Activated CD4-positive, alpha-beta T cell treated with anti-CD3 and anti-CD28 coated beads for 24 hours (primary cell): ENCODE measurements around the gene OPRL1.
"Not testable (repeated sequence)": the region's sequence is repeated elsewhere in the genome, so short reads cannot be mapped to it uniquely, and the experiment has no call there.

Experiments used
- DNase-seq, 2 donors: peaks; one replicate each; pipeline ENCODE4 v3.0.0-alpha.2; 2020; ENCODE audit warnings: low read depth in 2 of 2

Gene OPRL1

DNA sequence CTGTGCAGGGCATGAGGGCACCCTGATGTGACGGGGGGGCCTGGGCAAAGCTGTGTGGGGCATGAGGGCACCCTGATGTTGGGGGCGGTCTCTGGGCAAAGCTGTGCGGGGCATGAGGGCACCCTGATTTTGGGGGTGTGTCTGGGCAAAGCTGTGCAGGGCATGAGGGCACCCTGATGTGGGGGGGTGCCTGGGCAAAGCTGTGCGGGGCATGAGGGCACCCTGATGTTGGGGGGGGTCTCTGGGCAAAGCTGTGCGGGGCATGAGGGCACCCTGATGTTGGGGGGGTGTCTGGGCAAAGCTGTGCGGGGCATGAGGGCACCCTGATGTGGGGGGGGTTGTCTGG, 37.5 kb downstream of the OPRL1 start:
- DNase-seq: not testable (repeated sequence)

DNA sequence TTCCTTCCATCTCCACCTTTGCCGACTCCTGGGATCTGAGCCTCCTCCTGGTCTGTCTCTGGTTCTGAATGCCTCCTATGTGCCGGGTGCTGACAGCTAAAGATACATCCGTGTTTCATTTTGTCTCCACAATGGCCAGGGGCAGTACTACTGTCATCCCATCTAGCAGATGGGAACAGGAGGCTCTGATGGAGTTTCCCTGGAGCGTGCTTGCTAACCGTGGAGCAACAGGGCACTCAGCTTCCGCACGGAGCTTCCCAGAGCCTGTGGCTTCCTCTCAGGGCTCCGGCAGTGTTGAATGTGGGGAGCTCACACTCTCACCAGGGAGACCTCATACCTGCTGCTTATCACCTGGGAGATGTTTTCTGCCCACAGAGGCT, 39.4 kb downstream of the OPRL1 start:
- no peak for DNase-seq

DNA sequence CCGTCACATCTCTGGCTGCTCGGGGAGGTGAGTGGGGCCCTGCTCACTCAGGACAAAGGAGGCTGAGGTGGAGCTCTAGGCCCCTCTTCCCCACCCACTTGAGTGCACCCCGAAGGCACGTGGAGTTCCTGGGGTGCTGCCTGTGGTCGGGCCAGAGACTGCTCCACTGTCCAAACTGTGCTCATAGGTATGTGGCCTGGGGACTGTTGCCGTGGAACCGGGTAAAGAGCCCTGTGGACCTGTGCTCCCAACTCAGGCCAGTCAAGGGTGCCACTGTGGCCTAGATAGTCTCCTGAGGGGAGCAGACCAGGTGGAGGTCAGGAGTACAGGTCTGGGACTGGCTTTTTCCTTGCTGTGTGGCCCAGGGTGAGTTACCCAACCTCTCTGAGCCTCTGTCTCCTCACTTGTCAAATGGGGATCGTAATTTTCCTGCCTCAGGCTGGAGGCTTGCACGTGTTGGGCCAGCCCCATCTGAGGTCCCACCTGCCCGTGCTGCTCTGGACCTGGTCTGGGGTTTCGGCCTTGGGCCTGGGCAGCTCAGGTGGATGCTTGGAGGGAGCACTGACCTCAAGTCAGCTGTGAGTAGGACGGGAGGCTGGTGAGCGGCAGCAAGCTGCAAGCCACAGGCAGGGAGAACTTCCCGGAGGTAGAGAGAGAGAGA, 39.9 kb downstream of the OPRL1 start:
- no peak for DNase-seq

DNA sequence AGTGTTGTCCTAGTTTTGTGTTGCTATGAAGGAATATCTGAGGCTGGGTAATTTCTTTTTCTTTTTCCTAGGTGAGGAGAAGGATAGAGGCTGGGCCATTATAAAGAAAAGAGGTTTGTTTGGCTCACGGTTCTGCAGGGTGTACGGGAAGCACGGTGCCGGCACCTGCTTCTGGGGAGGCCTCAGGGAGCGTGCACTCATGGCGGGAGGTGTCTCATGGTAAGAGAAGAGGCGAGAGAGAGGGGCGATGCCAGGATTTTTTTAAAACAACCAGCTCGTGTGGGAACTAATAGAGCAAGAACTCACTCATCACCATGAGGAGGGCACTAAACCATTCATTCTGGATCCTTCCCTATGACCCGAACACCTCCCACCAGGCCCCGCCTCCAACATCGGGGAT, 41.7 kb downstream of the OPRL1 start:
- no peak for DNase-seq

DNA sequence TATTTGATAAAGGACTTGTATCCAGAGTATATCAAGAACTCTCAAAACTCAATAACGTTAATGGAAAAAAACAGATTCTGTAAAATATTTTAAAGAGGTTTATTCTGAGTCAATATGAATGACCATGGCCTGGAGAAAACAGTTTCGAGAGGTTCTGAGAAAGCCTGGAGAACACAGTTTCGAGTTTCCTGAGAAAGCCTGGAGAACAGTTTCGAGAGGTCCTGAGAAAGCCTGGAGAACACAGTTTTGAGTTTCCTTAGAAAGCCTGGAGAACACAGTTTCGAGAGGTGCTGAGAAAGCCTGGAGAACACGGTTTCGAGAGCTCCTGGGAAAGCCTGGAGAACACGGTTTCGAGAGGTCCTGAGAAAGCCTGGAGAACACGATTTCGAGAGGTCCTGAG, 43.0 kb downstream of the OPRL1 start:
- not testable (repeated sequence) for DNase-seq

DNA sequence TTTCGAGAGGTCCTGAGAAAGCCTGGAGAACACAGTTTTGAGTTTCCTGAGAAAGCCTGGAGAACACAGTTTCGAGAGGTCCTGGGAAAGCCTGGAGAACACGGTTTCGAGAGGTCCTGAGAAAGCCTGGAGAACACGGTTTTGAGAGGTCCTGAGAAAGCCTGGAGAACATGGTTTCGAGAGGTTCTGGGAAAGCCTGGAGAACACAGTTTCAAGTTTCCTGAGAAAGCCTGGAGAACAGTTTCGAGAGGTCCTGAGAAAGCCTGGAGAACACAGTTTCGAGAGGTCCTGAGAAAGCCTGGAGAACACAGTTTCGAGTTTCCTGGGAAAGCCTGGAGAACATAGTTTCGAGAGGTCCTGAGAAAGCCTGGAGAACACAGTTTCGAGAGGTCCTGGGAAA, 43.6 kb downstream of the OPRL1 start:
- DNase-seq: not testable (repeated sequence)

DNA sequence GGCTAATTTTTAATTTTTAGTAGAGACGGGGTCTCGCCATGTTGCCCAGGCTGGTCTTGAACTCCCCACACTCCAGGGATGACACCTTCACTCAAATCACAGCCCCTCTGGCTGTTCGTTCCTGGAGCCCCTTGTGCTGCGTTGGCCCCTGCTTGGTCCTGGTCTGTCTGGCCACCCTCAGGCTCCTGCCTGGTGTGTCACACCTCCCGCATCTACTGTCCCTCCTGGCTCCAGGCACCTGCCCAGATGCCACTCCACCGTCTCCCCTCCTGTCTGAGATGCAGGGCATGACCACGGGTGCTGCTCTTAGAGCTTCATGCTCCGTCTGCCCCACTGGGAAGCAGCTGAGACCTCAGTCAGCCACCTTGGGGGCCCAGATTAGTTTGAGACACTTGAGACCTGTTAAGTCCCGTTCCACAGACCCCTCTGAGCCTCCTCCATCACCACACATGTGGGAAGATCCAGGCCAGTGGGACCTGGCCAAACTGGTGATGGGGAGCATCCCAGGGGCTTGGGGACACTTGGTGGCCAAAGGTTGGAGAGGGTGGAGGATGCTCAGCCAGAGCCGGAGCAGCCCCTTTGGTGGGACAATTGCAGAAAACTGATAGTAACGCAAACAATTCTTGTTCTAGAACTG, 49.4 kb downstream of the OPRL1 start:
- no peak for DNase-seq

DNA sequence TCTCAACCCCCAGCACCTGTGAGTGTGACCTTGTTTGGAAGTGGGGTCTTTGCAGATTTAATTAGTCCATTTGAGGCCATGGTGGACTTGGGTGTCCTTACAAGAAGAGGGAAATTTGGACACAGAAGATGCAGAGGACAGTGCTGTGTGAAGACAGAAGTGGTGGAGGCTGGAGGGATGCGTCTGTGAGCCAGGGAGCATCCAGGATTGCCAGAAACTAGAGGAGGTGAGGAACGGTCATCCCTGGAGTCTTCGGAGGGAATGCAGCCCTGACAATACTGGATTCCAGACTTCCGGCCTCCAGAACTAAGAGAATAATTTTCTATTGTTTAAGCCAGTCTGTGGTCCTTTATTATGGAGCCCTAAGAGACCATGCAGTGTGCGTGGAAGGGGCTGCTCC, 50.4 kb downstream of the OPRL1 start:
- no peak for DNase-seq

DNA sequence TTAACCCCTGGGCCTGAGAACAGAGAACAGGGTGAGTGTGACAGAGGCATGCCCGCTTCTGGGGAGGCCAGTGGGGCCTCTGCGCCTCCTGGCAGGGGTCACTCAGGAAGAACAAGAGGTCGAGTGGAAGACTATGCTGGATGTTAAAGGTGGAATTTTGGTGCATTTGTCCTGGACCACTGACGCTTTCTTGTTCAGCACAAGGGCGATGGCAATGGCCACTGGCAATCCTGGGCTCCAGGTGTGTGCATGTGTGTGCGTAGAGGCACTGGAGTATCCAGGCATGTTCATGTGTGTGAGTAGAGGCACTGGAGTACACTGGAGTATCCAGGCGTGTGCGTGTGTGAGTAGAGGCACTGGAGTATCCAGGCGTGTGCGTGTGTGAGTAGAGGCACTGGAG, 51.0 kb downstream of the OPRL1 start:
- no peak for DNase-seq

DNA sequence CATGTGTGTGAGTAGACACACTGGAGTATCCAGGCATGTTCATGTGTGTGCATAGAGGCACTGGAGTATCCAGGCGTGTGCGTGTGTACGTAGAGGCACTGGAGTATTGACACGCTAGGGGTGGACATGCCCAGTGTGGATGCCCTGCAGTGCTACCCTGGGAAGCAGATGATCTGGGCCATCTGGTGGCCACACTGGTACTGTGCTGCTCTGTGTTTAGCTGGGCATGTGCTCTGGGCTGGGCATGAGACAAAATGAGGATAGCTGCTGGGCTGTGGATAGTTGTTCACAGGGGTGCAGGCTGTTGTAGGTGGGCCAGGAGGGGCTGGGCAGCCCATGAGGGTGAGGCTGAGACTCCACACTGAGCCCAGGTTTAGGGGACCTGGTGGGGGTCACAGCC, 51.5 kb downstream of the OPRL1 start:
- no peak for DNase-seq

DNA sequence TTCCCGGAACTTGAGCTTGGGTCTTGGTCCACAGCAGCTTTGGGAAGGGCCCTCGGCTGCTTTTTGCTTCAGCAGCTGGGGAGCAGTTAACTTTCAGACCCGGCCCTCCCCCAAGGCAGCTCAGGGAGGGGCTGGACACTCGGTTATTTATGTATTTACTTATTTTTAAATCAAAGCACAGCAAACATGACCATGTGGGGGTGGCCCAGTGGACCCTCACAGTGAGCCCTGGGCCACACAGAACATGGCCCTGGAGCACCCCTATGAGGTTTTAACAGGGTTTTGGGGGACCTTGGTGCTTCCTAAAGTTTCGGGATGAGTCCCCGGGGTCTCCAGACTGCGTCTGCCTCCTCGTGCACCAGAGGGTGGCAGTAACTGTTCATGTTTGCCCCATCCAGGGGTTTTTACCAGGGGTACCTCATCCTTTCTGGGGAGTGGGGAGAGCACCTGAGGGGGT, 54.1 kb downstream of the OPRL1 start:
- DNase-seq: no peak

DNA sequence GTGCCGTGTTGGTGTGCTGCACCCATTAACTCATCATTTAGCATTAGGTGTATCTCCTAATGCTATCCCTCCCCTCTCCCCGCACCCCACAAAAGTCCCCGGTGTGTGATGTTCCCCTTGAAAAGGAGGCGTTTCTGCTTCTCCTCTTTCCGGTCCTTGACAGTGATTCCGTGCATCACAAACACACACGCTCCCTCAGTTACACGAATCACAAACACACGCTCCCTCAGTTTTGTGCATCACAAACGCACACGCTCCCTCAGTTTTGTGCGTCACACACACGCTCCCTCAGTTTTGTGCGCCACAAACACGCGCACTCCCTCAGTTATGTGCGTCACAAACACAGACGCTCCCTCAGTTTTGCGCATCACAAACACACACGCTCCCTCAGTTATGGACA, 54.9 kb downstream of the OPRL1 start:
- DNase-seq: not testable (repeated sequence)

DNA sequence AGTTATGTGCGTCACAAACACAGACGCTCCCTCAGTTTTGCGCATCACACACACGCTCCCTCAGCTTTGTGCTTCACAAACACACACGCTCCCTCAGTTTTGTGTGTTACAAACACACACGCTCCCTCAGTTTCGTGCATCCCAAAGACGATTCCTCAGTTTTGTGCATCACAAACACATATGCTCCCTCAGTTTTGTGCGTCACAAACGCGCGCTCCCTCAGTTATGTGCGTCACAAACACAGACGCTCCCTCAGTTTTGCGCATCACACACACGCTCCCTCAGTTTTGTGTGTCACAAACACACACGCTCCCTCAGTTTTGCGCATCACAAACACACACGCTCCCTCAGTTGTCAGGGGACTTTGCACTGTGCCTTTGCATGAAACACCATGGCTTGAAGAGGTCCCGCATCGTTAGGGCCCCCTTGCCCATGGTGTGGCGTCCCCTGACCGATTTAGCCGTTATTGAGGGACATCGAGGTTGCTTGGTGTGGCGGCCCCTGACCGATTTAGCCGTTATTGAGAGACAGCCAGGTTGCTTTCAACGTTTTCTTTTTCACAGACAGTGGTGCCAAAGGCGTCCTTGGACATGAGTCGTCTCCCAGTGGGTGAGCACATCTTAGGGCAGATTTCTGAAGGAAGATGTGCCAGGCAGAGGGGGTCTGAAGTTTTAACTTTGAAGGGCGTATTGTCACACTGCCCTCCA, 56.3 kb downstream of the OPRL1 start:
- DNase-seq: no peak

DNA sequence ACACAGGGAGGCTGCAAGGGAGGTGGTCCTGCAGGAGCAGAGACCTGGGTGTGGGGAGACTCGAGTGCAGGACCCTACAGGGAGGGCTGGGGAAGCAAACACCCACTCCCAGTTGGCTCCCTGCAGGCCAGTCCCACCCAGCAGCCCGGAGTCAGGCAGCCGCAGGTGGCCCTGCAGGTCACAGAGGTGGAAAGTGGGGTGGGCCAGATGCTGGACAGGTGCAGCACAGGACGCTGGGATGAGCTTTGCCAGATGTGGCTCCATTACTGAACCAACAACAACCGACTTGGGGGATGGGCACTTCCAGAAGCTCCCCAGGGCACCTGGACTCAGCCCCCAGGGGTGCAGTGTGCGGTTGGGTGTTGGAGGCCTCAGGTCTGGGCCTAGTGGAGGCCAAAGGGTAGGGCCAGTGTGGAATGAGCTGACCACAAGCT, 57.7 kb downstream of the OPRL1 start:
- no peak for DNase-seq

DNA sequence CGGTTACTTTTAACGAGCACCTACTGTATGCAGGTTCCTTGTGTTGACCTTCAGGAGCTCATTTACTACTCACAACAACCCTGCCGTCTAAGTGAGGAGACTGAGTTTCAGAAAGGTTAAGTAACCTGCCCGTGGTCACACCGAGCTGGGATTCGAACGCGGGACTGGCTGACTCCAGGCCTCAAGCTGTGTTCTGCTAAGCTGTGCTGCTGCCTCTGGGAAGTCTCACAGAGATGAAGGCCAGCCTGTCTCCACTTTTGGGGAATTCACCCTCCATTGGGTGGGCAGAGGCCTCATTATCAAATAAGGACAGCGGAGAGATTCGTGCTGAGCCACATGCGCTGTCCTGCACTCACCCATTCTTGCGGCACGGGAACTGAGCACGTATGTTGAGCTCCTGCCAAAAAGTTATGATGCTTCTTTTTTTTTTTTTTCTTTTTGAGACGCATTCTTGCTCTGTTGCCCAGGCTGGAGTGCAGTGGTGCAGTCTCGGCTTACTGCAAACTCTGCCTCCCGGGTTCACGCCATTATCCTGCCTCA, 58.5 kb downstream of the OPRL1 start:
- no peak for DNase-seq

DNA sequence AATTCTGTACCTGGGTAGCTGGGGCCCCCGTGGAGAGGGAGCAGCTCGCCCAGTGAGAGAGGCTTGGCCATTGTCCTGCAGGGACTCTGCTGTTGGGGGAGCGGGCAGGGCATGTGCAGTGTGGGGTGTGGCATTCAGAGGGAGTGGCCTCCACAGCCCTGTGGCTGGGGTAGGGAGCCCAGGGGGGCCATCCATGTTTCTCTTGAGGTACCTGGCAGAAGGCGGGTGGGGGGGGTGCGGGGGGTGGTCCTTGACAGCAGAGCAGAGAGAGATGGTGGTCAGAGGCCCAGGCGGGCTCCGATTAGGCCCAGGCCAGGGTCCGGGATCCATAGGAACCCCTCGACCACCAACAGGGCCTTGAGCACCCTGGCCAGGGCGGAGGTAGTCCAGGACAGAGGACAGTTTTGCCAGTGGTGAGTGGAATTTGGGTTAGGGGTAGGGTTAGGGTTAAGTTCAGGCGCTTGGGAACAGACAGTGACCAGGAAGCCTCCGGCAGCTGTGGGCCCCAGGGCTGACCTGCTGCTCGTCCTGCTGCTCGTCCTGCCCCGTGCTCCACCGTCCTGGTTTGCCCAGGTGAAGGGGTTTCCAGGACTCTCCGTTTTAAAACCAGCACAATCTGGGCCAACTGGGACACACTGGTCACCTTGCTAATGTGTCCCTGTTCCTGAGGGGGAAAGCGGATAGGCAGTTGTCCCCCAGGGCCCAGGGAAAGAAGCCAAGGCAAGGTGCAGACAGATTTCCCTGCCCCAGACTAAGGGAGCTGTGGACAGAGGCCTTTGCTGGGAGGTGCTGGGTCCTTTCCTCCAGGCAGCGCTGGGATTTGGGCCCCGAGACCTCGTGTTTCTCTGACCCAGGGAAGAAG, 59.5 kb downstream of the OPRL1 start:
- DNase-seq: no peak

DNA sequence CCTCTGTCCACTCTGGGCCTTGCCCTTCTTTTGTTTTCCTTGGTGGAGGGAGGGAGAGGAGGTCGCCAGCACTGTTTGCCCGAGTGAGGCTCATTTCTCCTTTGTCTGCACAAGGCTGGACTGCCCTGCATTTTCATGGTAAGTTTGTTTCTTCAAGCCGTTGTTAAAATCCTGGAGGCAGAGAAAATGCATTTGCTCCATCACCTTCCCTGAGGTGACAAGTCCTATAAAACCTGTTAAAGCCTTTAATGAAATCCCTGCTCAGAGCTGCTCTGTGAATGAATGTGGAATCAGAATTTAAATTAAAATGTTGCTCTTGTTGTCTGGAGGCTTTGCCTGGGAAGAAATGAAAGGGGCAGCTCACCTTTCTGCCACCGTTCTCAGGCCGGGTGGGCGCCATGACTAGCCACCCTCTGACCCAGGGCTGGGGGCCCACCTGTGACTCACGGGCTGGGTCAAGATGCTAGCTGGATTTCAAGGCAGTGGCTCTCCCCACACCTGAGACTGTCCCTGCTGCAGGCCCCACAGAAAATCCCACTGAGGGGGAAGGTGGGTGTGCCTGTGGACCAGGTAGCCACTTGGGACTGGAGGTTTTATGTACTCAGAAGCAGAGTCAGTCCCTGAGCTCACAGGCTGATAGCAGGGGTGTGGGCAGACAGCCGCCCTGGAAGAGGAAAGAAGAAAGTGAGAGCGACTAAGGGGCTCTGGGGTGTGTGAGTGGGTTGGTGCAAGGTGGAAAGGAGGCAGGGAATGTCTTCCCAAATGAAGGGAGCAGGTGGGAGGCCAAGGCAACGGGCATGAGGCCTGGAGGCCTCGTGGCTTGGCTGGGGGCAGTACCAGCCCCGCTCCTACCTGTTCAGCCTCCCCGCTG, 60.4 kb downstream of the OPRL1 start:
- no peak for DNase-seq

DNA sequence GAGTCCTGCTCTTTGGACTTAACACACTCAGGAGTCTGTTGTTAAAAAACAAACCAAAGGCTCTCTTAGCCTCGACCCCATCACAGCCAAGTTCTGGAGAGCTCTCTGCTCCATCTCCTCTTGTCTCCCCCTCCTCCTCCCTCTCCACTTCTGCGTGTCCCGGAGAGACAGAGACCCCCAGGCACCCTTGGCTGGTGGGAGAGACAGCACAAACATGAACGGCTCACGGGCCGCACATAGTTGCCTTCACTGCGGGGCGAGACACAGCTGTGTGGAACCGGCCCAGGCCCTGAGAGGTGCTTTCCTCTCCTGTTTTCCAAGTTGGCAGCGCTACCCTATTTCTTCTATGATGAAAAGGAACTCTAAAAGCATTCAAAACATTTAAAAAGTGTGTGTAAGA, 61.1 kb downstream of the OPRL1 start:
- DNase-seq: no peak

DNA sequence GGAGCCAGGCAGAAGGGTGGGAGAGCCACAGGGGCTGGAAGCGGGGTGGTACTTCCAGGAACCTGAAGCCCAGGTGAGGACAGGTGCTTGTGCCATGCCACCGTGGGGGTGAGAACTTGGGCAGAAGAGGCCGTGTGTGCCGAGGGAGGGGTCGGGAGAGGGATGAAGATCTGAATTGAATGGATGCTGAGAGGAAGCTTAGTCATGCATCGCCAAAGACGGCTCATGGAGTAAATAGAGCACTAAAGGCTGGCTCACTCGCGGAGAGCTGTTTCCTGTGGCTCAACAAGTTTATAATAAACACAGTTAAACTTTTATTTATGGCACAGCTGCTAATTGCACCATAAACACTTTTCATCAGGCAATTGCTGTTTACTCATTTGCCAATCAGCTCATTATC, 62.7 kb downstream of the OPRL1 start:
- no peak for DNase-seq

DNA sequence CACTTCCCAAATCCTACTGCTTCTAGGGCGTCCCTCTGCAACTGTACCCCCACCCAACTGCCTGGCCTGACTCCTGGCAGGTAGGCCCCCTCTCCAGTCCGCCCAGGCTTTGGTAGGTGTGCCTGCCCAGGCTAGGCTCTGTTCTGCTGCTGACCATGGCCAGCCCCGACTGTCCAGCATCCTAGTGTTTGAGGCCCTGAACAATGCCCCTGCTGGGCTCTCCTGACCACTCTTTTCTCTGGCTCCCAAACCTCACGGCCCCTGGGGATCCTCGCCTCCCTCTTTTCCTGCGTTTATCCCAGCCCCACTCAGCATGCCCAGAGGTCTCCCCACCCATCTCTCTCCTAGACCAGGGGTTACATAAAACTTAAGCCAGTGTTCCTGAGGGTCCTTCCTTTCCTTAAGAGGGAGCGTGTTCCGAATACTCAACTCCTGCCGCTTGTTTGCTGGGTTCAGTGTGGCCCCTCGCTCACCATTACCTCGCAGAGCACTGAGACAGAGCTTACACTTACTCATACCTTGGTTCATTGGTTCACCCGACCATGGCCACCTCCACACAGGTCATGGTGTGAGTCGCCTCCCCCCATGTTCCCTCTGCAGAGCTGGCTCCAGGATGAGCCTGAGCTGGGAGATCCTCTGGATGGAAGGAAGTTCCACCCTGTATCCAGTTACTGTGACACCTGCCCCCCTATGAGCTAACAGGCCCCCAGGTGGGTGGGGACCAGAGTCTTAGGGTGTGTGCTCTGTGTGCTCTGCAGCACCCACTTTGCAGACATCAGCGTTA, 63.3 kb downstream of the OPRL1 start:
- DNase-seq: no peak
